Tibial nerve (tissue), 4 donors: Measurements from ENCODE around the gene GALR2. TPM values are rescaled to one million over a fixed set of nuclear protein-coding genes. Genes with fewer than 3 reads are reported as not detected.

Source experiments
- DNase-seq, 2 donors: peaks; one replicate each; pipeline ENCODE4 v3.0.0-alpha.2; 2019; ENCODE audit warnings: low spot score in 2 of 2
- H3K27ac ChIP-seq, 4 donors: fragments of 200-600 bp; sonication (generic) in 3 of 4; one replicate each; pipeline ENCODE4 v1.5.1; 2017 to 2019; ENCODE audit warnings: mild to moderate bottlenecking in 1 of 4
- H3K27me3 ChIP-seq, 2 donors: fragments of 200-600 bp; sonication (generic) in 1 of 2; one replicate each; pipeline versions ENCODE4 v1.5.1 to v1.6.0; 2017 to 2019
- H3K36me3 ChIP-seq, 3 donors: fragments of 200-600 bp; sonication (generic); one replicate each; pipeline ENCODE4 v1.5.1; 2018 to 2019
- H3K4me1 ChIP-seq, 4 donors: fragments of 200-600 bp; sonication (generic) in 3 of 4; one replicate each; pipeline ENCODE4 v1.5.1; 2017 to 2019
- H3K4me3 ChIP-seq, 4 donors: fragments of 200-600 bp; sonication (generic) in 3 of 4; one replicate each; pipeline ENCODE4 v1.5.1; 2017 to 2019; ENCODE audit warnings: mild to moderate bottlenecking in 1 of 4, moderate library complexity in 1 of 4
- H3K9me3 ChIP-seq, 4 donors: fragments of 200-600 bp; sonication (generic) in 3 of 4; one replicate each; pipeline ENCODE4 v1.5.1; 2017 to 2019
- CTCF ChIP-seq, 5 experiments: fragments of 200-600 bp in 3 of 5; fragments of 450-650 bp in 2 of 5; sonication (generic) in 3 of 5; IDR thresholded peaks; one replicate each; pipeline ENCODE4 v1.5.1; 2016 to 2019; ENCODE audit warnings: antibody characterized with exemption in 5 of 5, mild to moderate bottlenecking in 3 of 5, moderate library complexity in 2 of 5
- EP300 ChIP-seq, 2 donors: sonication (generic); formaldehyde crosslinking; IDR thresholded peaks; one replicate each; pipeline ENCODE4 v1.6.1; 2017; ENCODE audit warnings: antibody characterized with exemption in 2 of 2, mild to moderate bottlenecking in 1 of 2
- POLR2A ChIP-seq, 2 donors: fragments of 450-650 bp; IDR thresholded peaks; one replicate each; pipeline ENCODE4 v1.6.1; 2017; ENCODE audit warnings: antibody characterized with exemption in 2 of 2, mild to moderate bottlenecking in 2 of 2, moderate library complexity in 2 of 2
- WGBS, 2 donors: methylation state at CpG; one replicate each; pipeline ENCODE4 v1.1.5; 2018; 5-methylcytosine and 5-hydroxymethylcytosine counted together
- total RNA-seq, 4 donors: library from RNA; depleted of rRNA; stranded (reverse); fragments of >200 nt; gene quantifications; one replicate each; pipeline ENCODE4 v1.1.0, GENCODE V29; 2016

Gene GALR2
- total RNA-seq, 4 donors from 2014 or later = not detected

GRCh38 chr17:76120658-76121008 is 46.1 kb downstream of the GALR2 start:
- H3K9me3 ChIP-seq = no peaks in the 10 kb centered on the region
- peaks cover 0 to 14% (median 10%) of the 10 kb centered on the region in 4 donors for H3K4me1 ChIP-seq
- H3K27me3 ChIP-seq = no peaks in the 10 kb centered on the region
- H3K4me3 ChIP-seq = no peak overlapping the region
- WGBS, 2 donors = 89 to 91% methylated on average over 5 of the region's 5 CpGs
- no peak for DNase-seq
- TF ChIP-seq CTCF (IDR thresholded peaks at IDR 0.05) = no peak
- TF ChIP-seq EP300 (IDR thresholded peaks at IDR 0.05) = no peak
- TF ChIP-seq POLR2A (IDR thresholded peaks at IDR 0.05) = no peak
- no peak overlapping the region for H3K27ac ChIP-seq
- no peaks in the 10 kb centered on the region for H3K36me3 ChIP-seq

DNA sequence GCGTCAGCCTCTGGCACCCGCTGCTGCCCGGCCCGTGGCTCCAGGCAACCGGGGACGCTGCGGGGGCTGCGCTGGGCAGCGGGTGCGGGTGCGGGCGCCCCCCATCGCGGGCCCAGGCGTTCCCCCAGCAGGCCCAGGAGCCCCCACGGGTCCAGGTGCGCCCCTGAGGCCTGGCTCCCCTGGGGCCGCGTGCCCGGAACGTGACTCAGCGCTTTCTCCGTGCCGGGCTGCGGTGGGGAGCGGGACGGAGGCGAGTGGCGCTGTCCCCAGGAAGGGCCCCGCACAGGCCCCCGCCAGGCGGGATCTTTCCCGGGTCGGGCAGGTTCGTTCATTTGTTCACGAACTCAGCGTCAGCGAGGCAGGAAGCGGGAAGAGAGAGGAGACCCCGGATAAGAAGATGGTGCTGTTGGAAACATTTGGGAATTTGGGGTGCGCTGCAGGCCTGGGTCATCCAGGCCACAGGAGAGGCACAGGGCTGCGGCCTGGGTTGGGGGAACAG is 47.4 kb downstream of the GALR2 start:
- no peak for TF ChIP-seq POLR2A (IDR thresholded peaks at IDR 0.05)
- no peak for TF ChIP-seq CTCF (IDR thresholded peaks at IDR 0.05)
- TF ChIP-seq EP300 (IDR thresholded peaks at IDR 0.05) = no peak
- Histone ChIP-seq H3K27me3 (no peaks in the 10 kb centered on the region), H3K4me1 (peaks cover 0 to 14% (median 10%) of the 10 kb centered on the region in 4 donors), H3K4me3 (peak overlapping the region in 3 of 4 donors; percentile 36 to 51 (median 46)), H3K27ac (peak overlapping the region in 2 of 4 donors; percentile 68 to 73), H3K9me3 (no peaks in the 10 kb centered on the region), H3K36me3 (no peaks in the 10 kb centered on the region)
- no peak for DNase-seq
- 33 to 41% methylated on average over 10 to 34 of the region's 42 CpGs for WGBS, 2 donors

DNA sequence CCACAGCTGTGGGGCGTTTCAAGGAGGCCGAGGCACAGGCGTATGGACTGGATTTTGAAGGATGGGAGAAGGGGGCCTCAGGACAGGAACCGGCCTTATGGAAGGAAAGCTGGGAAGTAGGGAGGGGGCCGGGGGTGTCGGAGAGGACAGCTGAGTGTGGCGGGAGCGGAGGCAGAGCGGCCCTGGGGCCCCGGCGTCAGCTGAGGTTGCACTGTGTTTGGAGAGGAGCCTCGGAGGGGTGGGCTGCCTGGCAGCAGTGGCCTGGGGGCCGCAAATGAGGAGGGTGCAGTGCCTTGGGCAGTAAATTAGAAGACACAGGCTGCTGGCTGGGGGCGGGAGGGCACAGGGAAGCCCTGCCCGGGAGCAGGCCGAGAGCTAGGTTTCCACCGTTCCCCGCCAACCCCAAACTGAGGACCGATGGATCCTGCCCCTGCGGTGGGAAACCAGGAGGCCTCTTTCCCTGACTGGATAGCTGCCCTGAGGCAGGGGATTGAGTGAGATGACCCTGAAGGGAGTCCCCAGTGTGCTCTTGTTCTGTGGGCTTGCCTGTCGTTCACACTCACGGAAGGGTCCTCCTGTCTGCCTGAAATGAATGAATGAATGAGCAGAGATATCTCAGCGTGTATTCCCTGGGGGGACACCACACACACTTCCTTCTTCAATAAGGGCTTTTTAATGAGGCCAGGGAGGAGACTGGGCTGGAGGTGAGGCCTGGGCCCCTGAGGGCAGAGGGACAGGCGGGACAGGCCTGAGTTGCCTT is 48.0 kb downstream of the GALR2 start:
- H3K4me3 ChIP-seq = no peak overlapping the region
- no peaks in the 10 kb centered on the region for H3K36me3 ChIP-seq
- H3K27ac ChIP-seq = peak overlapping the region in 1 of 4 donors; percentile 73
- TF ChIP-seq CTCF (IDR thresholded peaks at IDR 0.05) (no peak), POLR2A (IDR thresholded peaks at IDR 0.05) (no peak), EP300 (IDR thresholded peaks at IDR 0.05) (no peak)
- no peaks in the 10 kb centered on the region for H3K9me3 ChIP-seq
- peaks cover 0 to 14% (median 10%) of the 10 kb centered on the region in 4 donors for H3K4me1 ChIP-seq
- no peak for DNase-seq
- no peaks in the 10 kb centered on the region for H3K27me3 ChIP-seq
- WGBS, 2 donors = 80 to 84% methylated on average over 24 of the region's 24 CpGs

GRCh38 chr17:76123191-76123499 is 48.6 kb downstream of the GALR2 start:
- TF ChIP-seq POLR2A (IDR thresholded peaks at IDR 0.05) = no peak
- TF ChIP-seq EP300 (IDR thresholded peaks at IDR 0.05) = no peak
- TF ChIP-seq CTCF (IDR thresholded peaks at IDR 0.05) = no peak
- H3K27ac ChIP-seq = no peak overlapping the region
- no peaks in the 10 kb centered on the region for H3K9me3 ChIP-seq
- WGBS, 2 donors = 76 to 78% methylated on average over 5 of the region's 5 CpGs
- no peak for DNase-seq
- H3K4me1 ChIP-seq = peaks cover 0 to 14% (median 10%) of the 10 kb centered on the region in 4 donors
- H3K27me3 ChIP-seq = no peaks in the 10 kb centered on the region
- no peak overlapping the region for H3K4me3 ChIP-seq
- no peaks in the 10 kb centered on the region for H3K36me3 ChIP-seq

DNA sequence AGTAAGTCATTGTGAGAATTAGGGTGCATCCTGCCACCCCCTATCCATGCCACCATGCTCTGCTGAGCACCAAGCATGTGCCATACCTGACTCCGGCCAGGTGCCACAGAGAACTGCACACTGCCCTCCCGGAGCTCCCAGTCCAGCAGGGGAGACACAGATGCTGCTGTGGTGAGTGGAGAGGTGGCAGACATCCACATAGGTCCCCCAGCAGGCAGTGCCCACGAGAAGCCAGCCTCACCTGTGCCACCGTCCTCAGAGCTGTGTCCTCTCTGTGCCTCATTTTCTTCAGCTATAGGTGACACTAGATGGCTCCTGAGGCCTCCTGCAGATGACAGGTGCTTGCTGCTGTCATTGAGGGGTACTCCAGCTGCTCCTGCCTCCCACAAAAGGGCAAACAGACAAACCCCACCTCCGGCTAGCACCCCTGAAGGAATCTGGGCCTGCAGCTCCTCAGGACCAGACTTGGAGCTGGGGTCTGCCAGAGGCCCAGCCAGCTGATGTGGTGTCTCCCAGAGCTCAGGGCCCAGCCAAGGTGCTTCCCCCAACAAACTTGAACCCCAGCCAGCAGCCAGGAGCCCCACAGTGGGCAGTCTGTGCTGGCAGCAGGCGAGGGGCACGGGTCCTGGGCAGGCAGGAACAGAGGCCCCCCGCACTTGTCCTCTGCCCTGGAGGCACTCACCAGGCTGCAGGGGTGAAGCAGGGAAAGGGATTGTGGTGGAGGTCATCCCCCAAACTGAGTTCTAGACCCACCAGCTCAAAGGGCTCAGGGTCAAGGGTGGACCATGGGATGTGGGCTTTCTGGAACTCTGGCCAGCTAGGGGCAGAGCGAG is 49.4 kb downstream of the GALR2 start:
- WGBS, 2 donors = 62 to 64% methylated on average over 7 to 8 of the region's 9 CpGs
- Histone ChIP-seq H3K4me3 (no peak overlapping the region), H3K36me3 (no peaks in the 10 kb centered on the region), H3K27ac (no peak overlapping the region), H3K27me3 (no peaks in the 10 kb centered on the region), H3K9me3 (no peaks in the 10 kb centered on the region), H3K4me1 (peaks cover 0 to 14% (median 10%) of the 10 kb centered on the region in 4 donors)
- TF ChIP-seq CTCF (IDR thresholded peaks at IDR 0.05) (no peak), EP300 (IDR thresholded peaks at IDR 0.05) (no peak), POLR2A (IDR thresholded peaks at IDR 0.05) (no peak)
- DNase-seq = no peak
